ENCODE measurements around the gene MET.

The MET gene

GRCh38 chr7:116665332-116665996 is 6.5 kb upstream of the MET start:
- DNase-seq, result no peak

GRCh38 chr7:116669769-116670168 is 2.2 kb upstream of the MET start:
- DNase-seq, result no peak

- no peak for DNase-seq
Observed at GRCh38 chr7:116670409-116671015, 1.5 kb upstream of the MET start.

GRCh38 chr7:116671111-116671510 is 885 bp upstream of the MET start:
- DNase-seq, result no peak

- peak; percentile 33 for DNase-seq
Observed at GRCh38 chr7:116672596-116673456, 830 bp downstream of the MET start.

- no peak for DNase-seq
Observed at GRCh38 chr7:116673457-116673865, 1.5 kb downstream of the MET start.

- DNase-seq, result no peak
Observed at GRCh38 chr7:116674508-116675173, 2.6 kb downstream of the MET start.

- no peak for DNase-seq
Observed at GRCh38 chr7:116675812-116676355, 3.9 kb downstream of the MET start.

GRCh38 chr7:116678780-116679179 is 6.8 kb downstream of the MET start:
- DNase-seq, result no peak

- no peak for DNase-seq
Observed at GRCh38 chr7:116679500-116679899, 7.5 kb downstream of the MET start.

GRCh38 chr7:116683786-116684185 is 11.8 kb downstream of the MET start:
- DNase-seq, result no peak

- no peak for DNase-seq
Observed at GRCh38 chr7:116686033-116686432, 14.0 kb downstream of the MET start.

- DNase-seq, result no peak
Observed at GRCh38 chr7:116686812-116687419, 14.9 kb downstream of the MET start.

GRCh38 chr7:116687801-116688201 is 15.8 kb downstream of the MET start:
- no peak for DNase-seq

- DNase-seq, result no peak
Observed at GRCh38 chr7:116689790-116690259, 17.8 kb downstream of the MET start.

GRCh38 chr7:116691664-116692063 is 19.7 kb downstream of the MET start:
- no peak for DNase-seq

- no peak for DNase-seq
Observed at GRCh38 chr7:116692401-116693308, 20.7 kb downstream of the MET start.

GRCh38 chr7:116696707-116697106 is 24.7 kb downstream of the MET start:
- DNase-seq, result no peak

GRCh38 chr7:116697152-116697551 is 25.2 kb downstream of the MET start:
- no peak for DNase-seq

- no peak for DNase-seq
Observed at GRCh38 chr7:116697761-116698160, 25.8 kb downstream of the MET start.

- DNase-seq, result no peak
Observed at GRCh38 chr7:116698396-116698795, 26.4 kb downstream of the MET start.

Measured in left hindlimb (tissue), 1 donor.